T-helper 17 cell (primary cell): ENCODE measurements around the gene ZNF672. TPM values are rescaled to one million over a fixed set of nuclear protein-coding genes. Genes with fewer than 3 reads are reported as not detected.
A peak's percentile ranks its signal among the peaks of the same experiment; 100 is the strongest.

ENCODE experiments used
- ATAC-seq: fragments of 150-1000 bp; cut with Tn5 transposase; 2 replicates; pipeline ENCODE4 v1.10.0; 2021; ENCODE audit warnings: mild to moderate bottlenecking, moderate library complexity
- DNase-seq, 3 donors: peaks; one replicate each; pipeline versions ENCODE4 v3.0.0 to v3.0.0-alpha.2; 2020 to 2021
- H3K9me3 ChIP-seq: one replicate; pipeline ENCODE4 v1.7.0; 2013; ENCODE audit warnings: low read length, mild to moderate bottlenecking; ENCODE audit not compliant: control insufficient read depth, poor library complexity, severe bottlenecking
- H3K27ac Mint-ChIP-seq: one replicate; pipeline ENCODE4 v1.8.0; 2022; ENCODE audit warnings: mild to moderate bottlenecking, moderate library complexity, mixed read lengths
- H3K27me3 Mint-ChIP-seq: one replicate; pipeline ENCODE4 v1.8.0; 2022; ENCODE audit warnings: mixed read lengths
- H3K36me3 Mint-ChIP-seq: one replicate; pipeline ENCODE4 v1.8.0; 2022; ENCODE audit warnings: low read depth, mixed read lengths
- H3K4me1 Mint-ChIP-seq: one replicate; pipeline ENCODE4 v1.8.0; 2022; ENCODE audit warnings: mild to moderate bottlenecking, mixed read lengths
- H3K4me3 Mint-ChIP-seq: one replicate; pipeline ENCODE4 v1.8.0; 2022; ENCODE audit warnings: mild to moderate bottlenecking, moderate library complexity, mixed read lengths
- total RNA-seq, 4 donors: library from RNA in 2 of 4; stranded (reverse) in 2 of 4; gene quantifications; one replicate each; pipeline ENCODE4 v1.2.3 and lab custom pipeline; 2022 to 2026

ZNF672 gene
- total RNA-seq, 2 donors from 2014 or later = 23.1 to 28.8 TPM

GRCh38 chr1:248817065-248817464 lies 21.0 kb upstream of the ZNF672 start:
- Mint-ChIP-seq H3K27ac (peak overlapping the region; percentile 91), H3K27me3 (no peaks in the 10 kb centered on the region), H3K4me3 (peak overlapping the region; percentile 33), H3K36me3 (peaks cover 9% of the 10 kb centered on the region), H3K4me1 (peaks cover 56% of the 10 kb centered on the region)
- ATAC-seq (peak; percentile 24), DNase-seq (no peak)
- H3K9me3 ChIP-seq = no peaks in the 10 kb centered on the region

- Mint-ChIP-seq H3K27me3 (no peaks in the 10 kb centered on the region), H3K27ac (peak overlapping the region; percentile 91), H3K4me3 (peak overlapping the region; percentile 80), H3K36me3 (peaks cover 5% of the 10 kb centered on the region), H3K4me1 (peaks cover 63% of the 10 kb centered on the region)
- ATAC-seq (peak; percentile 59), DNase-seq (no peak)
- no peaks in the 10 kb centered on the region for H3K9me3 ChIP-seq
Observed at GRCh38 chr1:248818505-248819374, 19.3 kb upstream of the ZNF672 start.

GRCh38 chr1:248820041-248820585 lies 17.9 kb upstream of the ZNF672 start:
- Mint-ChIP-seq H3K36me3 (peaks cover 6% of the 10 kb centered on the region), H3K27me3 (no peaks in the 10 kb centered on the region), H3K4me3 (no peak overlapping the region), H3K27ac (peak overlapping the region; percentile 62), H3K4me1 (peaks cover 74% of the 10 kb centered on the region)
- DNase-seq (no peak), ATAC-seq (no peak)
- H3K9me3 ChIP-seq = no peaks in the 10 kb centered on the region

- ATAC-seq (no peak), DNase-seq (no peak)
- Mint-ChIP-seq H3K4me1 (peaks cover 76% of the 10 kb centered on the region), H3K4me3 (peak overlapping the region; percentile 25), H3K27ac (peak overlapping the region; percentile 62), H3K27me3 (no peaks in the 10 kb centered on the region), H3K36me3 (peaks cover 6% of the 10 kb centered on the region)
- no peaks in the 10 kb centered on the region for H3K9me3 ChIP-seq
Observed at GRCh38 chr1:248821101-248821500, 16.9 kb upstream of the ZNF672 start.

GRCh38 chr1:248821641-248822040 lies 16.4 kb upstream of the ZNF672 start:
- no peak overlapping the region for H3K27ac Mint-ChIP-seq
- DNase-seq (no peak), ATAC-seq (no peak)
- H3K27me3 Mint-ChIP-seq = no peaks in the 10 kb centered on the region
- peak overlapping the region; percentile 25 for H3K4me3 Mint-ChIP-seq
- H3K36me3 Mint-ChIP-seq = peaks cover 6% of the 10 kb centered on the region
- H3K9me3 ChIP-seq = no peaks in the 10 kb centered on the region
- peaks cover 72% of the 10 kb centered on the region for H3K4me1 Mint-ChIP-seq

GRCh38 chr1:248822148-248823032 lies 15.6 kb upstream of the ZNF672 start:
- H3K36me3 Mint-ChIP-seq = peaks cover 6% of the 10 kb centered on the region
- peaks cover 70% of the 10 kb centered on the region for H3K4me1 Mint-ChIP-seq
- no peak overlapping the region for H3K4me3 Mint-ChIP-seq
- no peaks in the 10 kb centered on the region for H3K9me3 ChIP-seq
- peak overlapping the region; percentile 98 for H3K27ac Mint-ChIP-seq
- no peak for ATAC-seq
- H3K27me3 Mint-ChIP-seq = no peaks in the 10 kb centered on the region
- no peak for DNase-seq

GRCh38 chr1:248823517-248824001 lies 14.5 kb upstream of the ZNF672 start:
- no peaks in the 10 kb centered on the region for H3K9me3 ChIP-seq
- no peak for ATAC-seq
- DNase-seq = no peak
- Mint-ChIP-seq H3K27me3 (no peaks in the 10 kb centered on the region), H3K4me3 (peak overlapping the region; percentile 99), H3K36me3 (peaks cover 6% of the 10 kb centered on the region), H3K27ac (peak overlapping the region; percentile 98), H3K4me1 (peaks cover 63% of the 10 kb centered on the region)

- DNase-seq (no peak), ATAC-seq (no peak)
- Mint-ChIP-seq H3K4me3 (peak overlapping the region; percentile 99), H3K36me3 (peaks cover 6% of the 10 kb centered on the region), H3K27me3 (no peaks in the 10 kb centered on the region), H3K4me1 (peaks cover 57% of the 10 kb centered on the region), H3K27ac (peak overlapping the region; percentile 98)
- H3K9me3 ChIP-seq = no peaks in the 10 kb centered on the region
Observed at GRCh38 chr1:248824301-248824700, 13.7 kb upstream of the ZNF672 start.

- ATAC-seq (no peak), DNase-seq (no peak)
- Mint-ChIP-seq H3K27ac (peak overlapping the region; percentile 98), H3K4me1 (peaks cover 57% of the 10 kb centered on the region), H3K27me3 (no peaks in the 10 kb centered on the region), H3K36me3 (peaks cover 6% of the 10 kb centered on the region), H3K4me3 (peak overlapping the region; percentile 99)
- H3K9me3 ChIP-seq = no peaks in the 10 kb centered on the region
Observed at GRCh38 chr1:248824701-248825100, 13.3 kb upstream of the ZNF672 start.

GRCh38 chr1:248825136-248825535 lies 12.9 kb upstream of the ZNF672 start:
- H3K9me3 ChIP-seq = no peaks in the 10 kb centered on the region
- no peaks in the 10 kb centered on the region for H3K27me3 Mint-ChIP-seq
- peaks cover 6% of the 10 kb centered on the region for H3K36me3 Mint-ChIP-seq
- peak overlapping the region; percentile 98 for H3K27ac Mint-ChIP-seq
- no peak for ATAC-seq
- H3K4me1 Mint-ChIP-seq = peaks cover 57% of the 10 kb centered on the region
- peak overlapping the region; percentile 99 for H3K4me3 Mint-ChIP-seq
- no peak for DNase-seq

GRCh38 chr1:248825573-248825908 lies 12.5 kb upstream of the ZNF672 start:
- Mint-ChIP-seq H3K4me3 (peak overlapping the region; percentile 99), H3K36me3 (peaks cover 6% of the 10 kb centered on the region), H3K27me3 (no peaks in the 10 kb centered on the region), H3K4me1 (peaks cover 55% of the 10 kb centered on the region), H3K27ac (peak overlapping the region; percentile 98)
- H3K9me3 ChIP-seq = no peaks in the 10 kb centered on the region
- DNase-seq (no peak), ATAC-seq (peak; percentile 2)

GRCh38 chr1:248825909-248826760 lies 11.9 kb upstream of the ZNF672 start, which contains the start of gene SH3BP5L:
SH3BP5L (minus strand) TSS chr1:248825915; CDS start chr1:248824935, 980 bp downstream.
- Mint-ChIP-seq H3K36me3 (peaks cover 4% of the 10 kb centered on the region), H3K27ac (peak within 1 kb of the TSS; percentile 98), H3K4me1 (peaks cover 50% of the 10 kb centered on the region), H3K27me3 (no peaks in the 10 kb centered on the region), H3K4me3 (peak within 1 kb of the TSS; percentile 99)
- DNase-seq = peak; percentile 80 to 83 (median 81)
- peak; percentile 88 for ATAC-seq
- H3K9me3 ChIP-seq = no peaks in the 10 kb centered on the region
